HG03575 (cell line): Measurements from ENCODE around the gene MGMT.

Experiments
- ATAC-seq: cut with Tn5 transposase; IDR thresholded peaks from one replicate; pipeline ENCODE4 v1.9.1; 2021; ENCODE audit not compliant: unreplicated experiment, insufficient number of reproducible peaks, low FRiP score; ENCODE audit errors: extremely low read depth

MGMT gene

GRCh38 chr10:129812398-129812797 lies 345.4 kb downstream of the MGMT start:
- no peak for ATAC-seq

DNA sequence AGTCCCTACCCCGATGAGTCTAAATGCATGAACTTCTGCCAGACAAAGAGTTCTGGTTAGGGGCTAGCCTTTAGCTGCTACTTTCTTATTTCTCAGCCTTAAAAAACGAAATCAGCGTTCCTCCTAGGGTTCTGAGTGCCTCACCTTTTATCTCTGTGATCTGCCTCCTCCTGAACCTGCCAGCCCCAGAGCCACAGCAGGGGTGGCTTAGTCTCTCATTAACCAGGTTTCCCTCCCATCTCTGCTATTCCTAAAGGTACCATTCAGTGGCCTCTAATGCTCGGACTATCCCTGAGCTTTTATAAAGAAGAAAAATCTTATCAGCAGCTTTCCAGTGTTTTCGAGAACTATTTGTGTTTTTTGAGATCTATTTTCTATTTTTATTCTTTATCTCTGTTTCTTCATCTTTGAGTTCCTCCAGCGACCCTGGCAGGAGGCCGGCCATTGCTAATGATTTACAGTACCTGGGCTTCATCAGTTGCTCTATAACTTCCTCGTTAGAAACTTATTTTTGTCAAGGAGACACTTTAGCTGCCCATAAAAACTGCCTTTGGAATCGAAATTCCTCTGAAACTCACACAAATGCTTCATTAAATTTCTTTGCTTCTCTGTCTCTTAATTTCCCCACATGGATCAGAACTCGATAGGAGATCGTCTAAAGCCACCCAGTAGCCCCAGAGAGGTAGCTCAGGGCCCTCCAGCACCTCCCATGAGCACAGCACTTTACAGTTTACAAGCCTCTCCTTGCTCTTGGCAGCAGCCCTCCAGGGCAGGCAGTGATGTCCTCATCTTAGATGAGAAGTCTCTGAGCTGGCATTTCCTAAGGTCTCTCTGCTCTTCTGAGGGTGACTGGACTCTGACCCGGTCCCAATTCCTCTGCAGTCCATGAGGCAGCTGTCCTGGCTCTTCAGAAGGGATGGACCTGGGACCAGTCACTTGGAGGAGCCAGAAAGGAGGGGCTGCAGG lies 347.9 kb downstream of the MGMT start:
- ATAC-seq, result no peak

GRCh38 chr10:129815898-129816655 lies 349.0 kb downstream of the MGMT start:
- no peak for ATAC-seq

GRCh38 chr10:129816656-129817045 lies 349.6 kb downstream of the MGMT start:
- no peak for ATAC-seq
